T-helper 1 cell treated with Interleukin-12 subunit alpha and Interleukin-12 subunit beta and Interleukin-4 antibody, amounts not matched to agents 30 μg/mL and 1 μg/mL, for 36 hours (primary cell): Measurements from ENCODE around the gene AKNA.

ENCODE experiments used
- H3K27ac Mint-ChIP-seq: one replicate; pipeline ENCODE4 v1.8.0; 2021; ENCODE audit warnings: mild to moderate bottlenecking, mixed read lengths
- H3K27me3 Mint-ChIP-seq: one replicate; pipeline ENCODE4 v1.8.0; 2021; ENCODE audit warnings: low read depth, mixed read lengths
- H3K36me3 Mint-ChIP-seq: one replicate; pipeline ENCODE4 v1.8.0; 2021; ENCODE audit warnings: low read depth, mixed read lengths
- H3K4me1 Mint-ChIP-seq: one replicate; pipeline ENCODE4 v1.8.0; 2021; ENCODE audit warnings: low read depth, mixed read lengths
- H3K4me3 Mint-ChIP-seq: one replicate; pipeline ENCODE4 v1.8.0; 2021; ENCODE audit warnings: mild to moderate bottlenecking, moderate library complexity, mixed read lengths
- H3K9me3 Mint-ChIP-seq: one replicate; pipeline ENCODE4 v1.8.0; 2021; ENCODE audit warnings: mixed read lengths

AKNA gene

DNA sequence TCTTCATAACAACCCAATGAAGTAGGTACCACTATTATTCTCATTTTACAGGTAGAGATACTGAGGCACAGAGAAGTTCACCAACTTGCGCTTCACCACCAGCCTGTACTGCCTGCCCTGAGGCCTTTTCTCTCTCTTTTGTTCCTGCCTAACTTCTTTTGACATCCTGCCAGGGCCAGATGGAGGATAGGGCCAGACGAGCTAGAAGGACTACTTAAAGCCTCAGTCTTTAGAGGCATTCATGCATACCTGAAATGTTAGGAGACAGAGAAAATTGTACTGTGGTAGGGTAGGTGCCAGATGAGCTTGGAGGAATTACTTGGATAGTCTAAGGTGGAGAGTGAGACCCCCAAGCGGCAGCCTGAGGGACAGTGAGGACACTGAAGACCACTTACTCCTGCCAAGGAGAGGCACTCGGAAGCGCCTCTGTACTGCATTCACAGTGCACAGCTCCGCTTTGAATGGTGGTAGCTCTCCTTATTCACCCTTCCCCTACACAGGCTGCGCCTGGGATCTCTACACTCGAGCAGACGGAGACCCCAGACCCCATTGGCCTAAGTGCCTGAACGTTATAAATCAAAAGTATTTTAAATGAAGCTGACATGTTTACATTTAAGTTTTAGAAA is 71.1 kb downstream of the AKNA start:
- Mint-ChIP-seq H3K27me3 (no peaks in the 10 kb centered on the region), H3K36me3 (no peaks in the 10 kb centered on the region), H3K9me3 (no peaks in the 10 kb centered on the region), H3K27ac (no peak overlapping the region), H3K4me3 (no peak overlapping the region), H3K4me1 (peaks cover 2% of the 10 kb centered on the region)

DNA sequence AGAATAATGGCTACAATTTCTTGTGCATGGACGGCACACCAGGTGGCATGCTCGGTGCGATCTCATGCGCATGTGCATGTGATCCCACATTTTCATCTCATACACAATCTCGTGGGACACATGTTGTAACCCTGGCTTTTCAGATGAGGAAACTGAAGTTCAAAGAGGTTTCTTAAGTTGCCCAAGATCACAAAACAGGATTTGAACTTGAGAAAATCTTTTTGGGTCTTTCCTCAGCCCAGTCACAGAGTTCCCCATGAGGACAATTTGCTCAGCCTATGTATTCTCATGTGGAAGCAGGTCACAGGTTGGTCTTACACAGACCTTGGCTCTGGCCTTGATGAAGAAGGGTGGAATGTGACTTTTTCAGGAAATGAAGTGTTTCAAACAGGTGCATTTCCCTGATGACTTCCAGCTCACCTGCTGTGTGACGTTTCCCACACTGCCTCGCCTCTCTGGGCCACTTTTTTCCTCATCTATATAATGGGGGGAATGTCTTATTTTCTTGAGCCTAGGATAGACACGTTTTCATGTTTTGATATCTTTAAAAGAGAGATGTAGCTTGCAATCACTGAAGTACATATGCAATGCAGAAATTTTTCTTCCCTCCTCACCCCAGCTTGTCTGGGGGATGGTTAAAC is 71.9 kb downstream of the AKNA start:
- Mint-ChIP-seq H3K27ac (no peak overlapping the region), H3K4me3 (no peak overlapping the region), H3K36me3 (no peaks in the 10 kb centered on the region), H3K27me3 (no peaks in the 10 kb centered on the region), H3K4me1 (peaks cover 2% of the 10 kb centered on the region), H3K9me3 (no peaks in the 10 kb centered on the region)

DNA sequence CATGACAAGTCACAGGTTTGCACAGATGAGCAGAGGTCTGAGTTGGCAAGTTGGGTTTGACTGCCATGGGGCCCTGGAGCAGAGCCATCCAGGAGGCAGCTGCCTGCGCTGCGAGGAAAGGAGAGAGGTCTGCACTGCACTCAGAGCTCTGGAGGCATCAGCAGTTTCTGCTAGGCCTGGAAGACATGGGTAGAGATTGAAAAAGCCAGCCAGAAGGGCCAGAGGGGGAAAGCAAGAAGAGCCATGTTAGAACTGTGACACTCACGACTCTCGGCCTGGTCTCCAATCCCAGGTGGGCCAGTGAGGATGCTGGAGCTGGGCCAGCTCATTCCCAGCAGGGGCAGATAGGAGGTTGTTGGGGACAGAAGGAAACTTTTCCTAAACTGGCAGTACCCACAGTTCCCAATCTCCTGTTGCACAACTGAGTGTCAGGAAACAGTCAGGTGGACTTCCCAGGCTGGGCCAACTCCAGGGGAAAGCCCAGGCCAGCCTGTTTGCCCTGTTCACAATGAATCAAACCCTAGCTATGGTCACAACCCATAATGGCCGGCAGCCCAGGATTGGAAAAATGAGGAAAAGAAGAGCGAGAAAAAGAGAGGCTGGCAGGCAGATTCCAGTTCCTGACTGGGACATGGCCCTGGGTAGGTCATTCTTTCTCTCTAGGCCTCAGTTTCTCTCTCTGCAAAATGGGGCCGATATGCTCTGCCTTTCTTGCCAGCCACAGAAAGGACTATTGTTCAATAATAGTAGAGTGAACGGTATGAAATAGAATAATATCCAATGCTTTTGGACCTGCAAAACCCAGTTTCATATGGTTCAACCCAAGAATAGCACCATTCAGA is 72.7 kb downstream of the AKNA start:
- no peaks in the 10 kb centered on the region for H3K9me3 Mint-ChIP-seq
- H3K27me3 Mint-ChIP-seq: no peaks in the 10 kb centered on the region
- H3K4me1 Mint-ChIP-seq: peaks cover 2% of the 10 kb centered on the region
- no peak overlapping the region for H3K4me3 Mint-ChIP-seq
- no peaks in the 10 kb centered on the region for H3K36me3 Mint-ChIP-seq
- no peak overlapping the region for H3K27ac Mint-ChIP-seq

DNA sequence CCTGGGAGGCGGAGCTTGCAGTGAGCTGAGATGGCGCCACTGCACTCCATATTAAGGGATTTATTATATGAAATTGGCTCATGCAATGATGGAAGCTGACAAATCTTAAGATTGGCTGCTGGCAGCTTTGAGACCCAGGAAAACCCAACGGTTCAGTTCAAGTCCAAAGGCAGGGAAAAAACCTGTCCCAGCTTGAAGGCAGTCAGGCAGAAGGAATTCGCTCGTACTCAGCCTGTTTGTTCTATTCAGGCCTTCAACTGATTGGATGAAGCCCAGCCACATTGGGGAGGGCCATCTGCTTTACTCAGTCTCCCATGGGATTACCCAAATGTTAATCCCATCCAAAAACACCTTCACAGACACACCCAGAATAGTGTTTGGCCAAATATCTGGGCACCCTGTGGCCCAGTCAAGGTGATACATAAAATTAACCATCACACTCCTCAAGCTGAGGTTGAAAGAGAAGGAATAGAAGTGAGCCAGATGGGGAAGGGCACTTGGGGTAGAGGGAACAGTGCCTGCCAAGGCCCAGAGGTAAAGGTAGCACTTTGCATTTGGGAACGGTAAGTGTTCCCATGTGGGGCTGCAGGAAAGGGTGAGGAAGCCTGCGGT is 73.4 kb downstream of the AKNA start:
- Mint-ChIP-seq H3K4me3 (no peak overlapping the region), H3K36me3 (no peaks in the 10 kb centered on the region), H3K4me1 (peaks cover 2% of the 10 kb centered on the region), H3K27ac (no peak overlapping the region), H3K9me3 (no peaks in the 10 kb centered on the region), H3K27me3 (no peaks in the 10 kb centered on the region)

DNA sequence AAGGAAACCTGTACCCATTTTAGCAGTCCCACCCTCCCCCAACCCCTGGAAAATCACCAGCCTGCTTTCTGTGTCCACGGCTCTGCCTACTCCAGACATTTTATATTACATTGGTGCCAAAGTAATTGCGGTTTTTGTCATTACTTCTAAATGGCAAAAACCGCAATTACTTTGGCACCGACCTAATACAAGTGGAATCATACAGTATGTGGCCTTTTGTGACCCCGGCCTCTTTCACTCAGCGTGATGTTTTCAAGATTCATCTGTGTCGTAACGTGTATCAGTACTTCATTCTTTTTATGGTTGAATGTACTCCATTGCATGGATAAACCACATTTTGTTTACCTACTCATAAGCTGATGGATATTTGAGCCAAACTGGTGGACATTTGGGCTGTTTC is 74.6 kb downstream of the AKNA start:
- Mint-ChIP-seq H3K27ac (no peak overlapping the region), H3K27me3 (no peaks in the 10 kb centered on the region), H3K4me1 (peaks cover 2% of the 10 kb centered on the region), H3K9me3 (no peaks in the 10 kb centered on the region), H3K4me3 (no peak overlapping the region), H3K36me3 (no peaks in the 10 kb centered on the region)

DNA sequence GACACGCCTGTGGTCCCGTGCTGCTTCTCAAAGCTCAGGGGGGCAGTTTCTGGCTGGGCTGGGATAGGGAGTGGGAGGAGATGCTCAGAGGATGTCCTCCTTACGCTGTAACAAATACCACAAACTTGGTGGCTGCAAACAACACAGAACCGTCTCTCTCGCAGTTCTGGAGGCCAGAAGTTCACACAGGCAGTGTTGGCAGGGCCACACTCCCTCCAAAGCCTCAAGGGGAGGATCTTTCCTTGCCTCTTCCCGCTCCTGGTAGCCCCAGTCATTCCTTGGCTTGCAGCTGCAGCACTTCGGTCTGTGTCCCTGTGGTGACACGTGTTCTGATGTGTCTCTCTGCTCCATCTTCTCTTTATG is 75.3 kb downstream of the AKNA start:
- Mint-ChIP-seq H3K4me1 (no peaks in the 10 kb centered on the region), H3K9me3 (no peaks in the 10 kb centered on the region), H3K27ac (no peak overlapping the region), H3K27me3 (no peaks in the 10 kb centered on the region), H3K4me3 (no peak overlapping the region), H3K36me3 (no peaks in the 10 kb centered on the region)

DNA sequence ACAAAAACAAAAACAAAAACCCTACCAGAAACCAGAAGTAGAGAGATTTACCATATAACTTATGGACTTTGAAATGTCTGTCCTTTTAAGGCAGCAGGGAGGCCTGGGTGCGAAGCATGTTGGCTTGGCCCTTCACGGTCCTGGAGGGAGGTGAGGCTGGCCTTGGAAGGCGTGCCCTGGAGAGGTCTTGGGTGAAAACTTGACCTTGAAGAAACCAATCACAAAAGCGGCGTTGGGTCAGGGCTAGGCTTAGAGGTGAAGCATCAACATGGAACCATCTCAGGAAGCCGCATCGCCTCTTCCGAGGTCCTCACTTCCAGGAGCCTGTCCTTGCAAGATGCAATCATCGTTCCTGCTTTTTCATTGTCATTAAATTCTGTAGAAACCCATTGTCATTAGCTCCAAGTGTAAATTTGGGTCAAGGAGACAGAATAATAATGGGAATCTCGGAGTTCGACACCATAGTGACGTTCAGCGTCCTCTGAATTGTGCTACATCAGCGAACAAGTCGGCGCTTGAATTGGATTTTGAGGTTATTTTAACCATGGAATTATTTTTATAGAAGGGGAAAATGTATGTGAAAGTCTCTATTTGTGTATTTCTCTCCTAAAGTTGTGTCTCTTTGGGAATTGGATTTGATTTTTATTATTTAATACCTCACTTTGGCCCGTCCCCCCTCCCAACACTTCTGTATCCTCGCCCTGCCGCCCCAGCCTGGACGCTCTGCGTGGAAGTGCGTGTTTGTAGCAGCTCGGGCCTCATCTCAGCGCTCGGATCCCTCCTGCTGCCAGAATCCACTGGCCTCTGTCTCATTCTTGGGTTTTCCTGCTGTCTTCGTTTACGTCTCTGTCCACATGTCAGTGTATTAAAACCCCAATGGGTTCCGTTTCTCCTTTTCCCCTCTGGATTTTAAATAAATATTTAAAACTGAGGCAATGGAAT is 75.9 kb downstream of the AKNA start:
- no peaks in the 10 kb centered on the region for H3K4me1 Mint-ChIP-seq
- H3K27ac Mint-ChIP-seq: no peak overlapping the region
- no peaks in the 10 kb centered on the region for H3K27me3 Mint-ChIP-seq
- no peak overlapping the region for H3K4me3 Mint-ChIP-seq
- no peaks in the 10 kb centered on the region for H3K36me3 Mint-ChIP-seq
- no peaks in the 10 kb centered on the region for H3K9me3 Mint-ChIP-seq

DNA sequence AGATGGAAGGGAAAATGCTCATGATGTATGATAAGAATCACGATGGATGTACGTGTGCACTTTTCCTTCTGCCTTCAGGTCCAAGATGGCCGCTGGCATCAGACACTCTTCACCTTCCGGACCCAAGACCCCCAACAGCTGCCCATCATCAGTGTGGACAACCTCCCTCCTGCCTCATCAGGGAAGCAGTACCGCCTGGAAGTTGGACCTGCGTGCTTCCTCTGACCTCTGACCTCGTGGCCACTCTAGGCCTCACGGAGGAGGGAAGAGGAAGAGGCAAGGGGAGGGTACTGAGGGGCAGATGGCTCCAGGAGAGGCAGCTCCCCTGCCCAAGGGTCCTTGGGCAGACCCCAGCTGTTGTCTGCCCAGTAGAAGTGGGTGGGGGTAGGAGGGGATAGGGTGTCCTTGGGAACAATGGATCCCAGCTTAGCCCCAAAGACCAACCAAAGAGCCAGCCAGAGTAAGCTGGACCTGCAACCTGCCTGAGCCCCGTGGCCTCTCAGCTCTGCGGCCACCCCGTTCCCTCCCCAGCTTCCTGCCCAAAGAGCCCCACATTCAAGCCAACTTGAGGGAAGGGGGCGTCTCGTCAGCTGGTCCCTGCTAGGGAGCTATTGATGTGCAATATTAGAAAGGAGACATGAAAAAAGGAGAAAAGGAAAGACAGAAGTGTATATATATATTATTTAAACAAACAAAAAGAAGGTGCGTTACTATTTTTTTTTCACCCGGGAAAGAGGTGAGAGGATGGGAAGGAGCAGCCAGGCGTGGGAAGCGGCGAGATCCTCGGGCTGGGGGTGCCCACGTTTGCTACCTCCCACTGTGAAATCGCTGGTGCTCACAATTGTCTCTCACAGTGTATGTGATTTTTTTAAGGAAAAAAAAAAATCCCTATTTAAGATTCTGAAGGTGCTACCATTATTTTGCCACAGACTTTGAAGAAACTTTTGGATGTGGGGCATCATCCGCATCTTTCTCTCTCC is 77.0 kb downstream of the AKNA start:
- no peaks in the 10 kb centered on the region for H3K36me3 Mint-ChIP-seq

DNA sequence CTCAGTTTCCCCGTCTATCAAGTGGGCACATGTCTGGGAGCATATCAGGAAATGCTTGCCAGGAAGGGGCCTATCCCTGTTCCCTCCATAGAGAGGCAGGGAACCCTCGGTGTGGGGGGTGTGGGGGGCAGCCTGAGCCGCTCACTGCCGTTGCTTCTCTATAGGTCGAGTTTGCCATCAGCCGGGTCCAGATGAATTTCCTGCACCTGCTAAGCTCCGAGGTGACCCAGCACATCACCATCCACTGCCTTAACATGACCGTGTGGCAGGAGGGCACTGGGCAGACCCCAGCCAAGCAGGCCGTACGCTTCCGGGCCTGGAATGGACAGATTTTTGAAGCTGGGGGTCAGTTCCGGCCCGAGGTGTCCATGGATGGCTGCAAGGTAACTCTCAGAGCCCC is 78.7 kb downstream of the AKNA start:
- no peaks in the 10 kb centered on the region for H3K9me3 Mint-ChIP-seq
- H3K27me3 Mint-ChIP-seq: no peaks in the 10 kb centered on the region
- no peak overlapping the region for H3K27ac Mint-ChIP-seq
- H3K4me1 Mint-ChIP-seq: no peaks in the 10 kb centered on the region
- H3K4me3 Mint-ChIP-seq: no peak overlapping the region
- no peaks in the 10 kb centered on the region for H3K36me3 Mint-ChIP-seq

More for the DNA sequence above, 77.0 kb downstream of the AKNA start:
- Mint-ChIP-seq H3K4me1 (no peaks in the 10 kb centered on the region), H3K4me3 (no peak overlapping the region), H3K27ac (no peak overlapping the region), H3K9me3 (no peaks in the 10 kb centered on the region), H3K27me3 (no peaks in the 10 kb centered on the region)

DNA sequence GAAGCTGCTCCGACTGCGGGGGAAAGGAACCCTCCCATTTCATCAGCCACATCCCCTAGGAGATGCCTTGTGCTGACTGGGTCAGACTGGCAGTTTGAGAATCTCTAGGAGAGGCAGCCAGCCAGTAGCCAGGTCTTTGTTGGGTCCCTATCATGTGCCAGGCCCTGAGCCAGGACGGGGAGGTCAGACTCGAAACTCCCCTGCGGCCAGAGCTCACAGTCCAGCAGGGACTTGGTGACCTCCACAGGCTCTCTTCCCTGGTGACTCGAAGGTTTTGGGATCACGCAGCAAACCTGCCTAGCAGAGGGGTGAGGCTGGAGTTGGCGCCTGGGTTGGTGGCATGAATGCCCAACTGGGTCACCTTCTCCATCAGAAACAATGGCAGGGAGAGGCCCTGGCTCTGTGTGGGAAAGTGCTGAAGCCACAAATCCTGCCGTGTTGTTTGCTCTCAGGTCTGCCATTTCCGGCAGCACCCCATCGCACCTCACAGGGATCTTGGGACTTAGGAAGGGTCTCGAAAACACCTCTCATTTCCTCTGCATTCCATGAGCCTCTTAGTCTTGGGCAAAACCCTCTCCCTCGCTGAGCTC is 79.3 kb downstream of the AKNA start:
- Mint-ChIP-seq H3K36me3 (no peaks in the 10 kb centered on the region), H3K4me3 (no peak overlapping the region), H3K4me1 (no peaks in the 10 kb centered on the region), H3K27me3 (no peaks in the 10 kb centered on the region), H3K27ac (no peak overlapping the region), H3K9me3 (no peaks in the 10 kb centered on the region)

DNA sequence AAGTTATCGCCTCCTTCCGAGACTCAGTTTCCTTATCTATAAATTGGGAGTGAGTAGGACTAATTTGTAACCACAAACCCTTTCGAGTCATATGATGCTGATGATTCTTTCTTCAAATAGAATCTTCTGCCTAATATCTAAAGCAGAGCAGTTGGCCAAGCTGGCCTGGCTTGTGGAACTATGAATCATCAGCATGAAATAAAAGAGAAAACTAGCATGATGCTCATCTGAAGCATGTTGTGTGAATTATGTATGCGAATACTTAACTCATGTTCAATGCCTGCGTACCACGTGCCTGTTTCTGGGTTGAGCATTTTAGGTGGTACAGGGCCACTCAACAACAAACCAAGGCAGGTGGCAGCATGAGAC is 79.9 kb downstream of the AKNA start:
- H3K36me3 Mint-ChIP-seq: no peaks in the 10 kb centered on the region
- no peak overlapping the region for H3K27ac Mint-ChIP-seq
- H3K4me1 Mint-ChIP-seq: no peaks in the 10 kb centered on the region
- H3K27me3 Mint-ChIP-seq: no peaks in the 10 kb centered on the region
- H3K9me3 Mint-ChIP-seq: no peaks in the 10 kb centered on the region
- no peak overlapping the region for H3K4me3 Mint-ChIP-seq

DNA sequence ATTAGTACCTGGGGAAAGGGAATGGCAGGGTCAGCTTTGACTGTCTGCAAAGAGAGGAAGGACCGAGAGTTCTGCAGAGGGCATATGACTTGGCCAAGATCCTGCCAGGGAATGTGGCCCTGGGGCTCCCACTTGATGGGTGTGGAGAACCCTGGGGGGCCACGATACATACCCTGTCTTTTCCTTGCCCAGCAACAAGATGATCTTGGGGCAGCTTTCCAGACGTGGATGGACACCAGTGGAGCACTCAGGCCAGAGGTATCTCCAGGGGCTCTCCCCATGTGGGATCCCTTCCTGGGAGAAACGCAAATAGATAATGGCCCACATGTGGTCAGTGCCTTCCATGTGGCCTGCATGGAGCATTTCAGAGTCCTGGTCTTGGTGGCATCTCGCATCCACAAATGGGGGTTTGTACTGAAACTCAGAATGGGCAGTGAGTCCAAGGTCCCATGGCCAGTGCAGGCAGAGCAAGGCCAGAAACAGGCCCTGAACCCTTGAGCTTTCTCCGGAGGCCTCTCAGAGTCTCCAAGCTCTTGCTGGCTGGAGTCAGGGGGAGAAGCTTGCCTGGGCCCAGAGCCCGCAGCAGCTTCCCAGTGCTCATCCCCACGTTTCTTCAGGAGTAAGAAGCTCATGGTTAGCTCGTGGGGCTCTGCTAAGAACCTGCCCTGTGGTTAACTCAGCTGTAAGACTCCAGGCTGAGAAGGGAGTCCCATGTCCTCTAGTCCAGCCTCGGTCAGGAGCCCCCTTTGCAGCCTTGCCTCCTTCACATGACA is 83.2 kb downstream of the AKNA start:
- Mint-ChIP-seq H3K9me3 (no peaks in the 10 kb centered on the region), H3K27me3 (no peaks in the 10 kb centered on the region), H3K4me3 (no peak overlapping the region), H3K27ac (no peak overlapping the region), H3K36me3 (no peaks in the 10 kb centered on the region), H3K4me1 (no peaks in the 10 kb centered on the region)
